ENCODE measurements around the gene PTGES2. TPM values are rescaled to one million over a fixed set of nuclear protein-coding genes. Genes with fewer than 3 reads are reported as not detected.
A peak's percentile ranks its signal among the peaks of the same experiment; 100 is the strongest.

The PTGES2 gene
- total and polyA plus RNA-seq, 9 of the 15 experiments (the other 6 are each of a cell fraction or from before 2014, with no cell fraction given) = 2.4 to 196 (median 90.1) TPM

- Histone ChIP-seq H3K9me1 (ENCODE audit: control insufficient read depth, insufficient read depth, low read length) (no peaks in the 10 kb centered on the region), H3K4me1 (replicated peaks in 1 of 2; ENCODE audit: control insufficient read depth in 2 of 2, insufficient read depth in 2 of 2, low read length in 2 of 2) (peaks cover 25 to 47% of the 10 kb centered on the region in 2 experiments), H2AFZ (ENCODE audit: low read depth, low read length) (peak overlapping the region; percentile 51; the same call in 1 of the 2 replicates), H3K79me2 (ENCODE audit: control insufficient read depth, insufficient read depth, low read length) (no peaks in the 10 kb centered on the region), H3K4me2 (ENCODE audit: insufficient read depth, low read length) (no peak overlapping the region), H3K4me3 (no peak overlapping the region), H3K27ac (ENCODE audit: extremely low read depth, low read depth, low read length) (no peak overlapping the region), H3K9me3 (replicated peaks; ENCODE audit: control insufficient read depth, insufficient read depth, low read depth, low read length) (no peaks in the 10 kb centered on the region), H4K20me1 (replicated peaks; ENCODE audit: control insufficient read depth, insufficient read depth, low read length) (no peaks in the 10 kb centered on the region), H3K9ac (ENCODE audit: insufficient read depth in 1 of 2, low read depth in 2 of 2, low read length in 2 of 2) (no peak overlapping the region), H3K27me3 (ENCODE audit: control insufficient read depth in 2 of 2, insufficient read depth in 2 of 2, low read length in 2 of 2) (no peaks in the 10 kb centered on the region), H3K36me3 (ENCODE audit: control insufficient read depth, insufficient read depth, low read length) (no peaks in the 10 kb centered on the region)
- ATAC-seq (no peak), DNase-seq (ENCODE audit: extremely low read depth in 1 of 4, low spot score in 3 of 4) (no peak), FAIRE-seq (no peak)
- 87% methylated on average over 3 of the region's 3 CpGs for WGBS (ENCODE audit: insufficient coverage, low coverage, missing lambda C conversion rate)
- POLR2A ChIA-PET = interaction anchor here (0.6 to 1.3 kb wide), 3 partner anchors 15 to 111 kb away, joined by 3 read pairs; no protein-coding TSS in a partner anchor
- no TSS peak for BruUV-seq (replicated peaks)
- CTCF ChIA-PET (ENCODE audit: low intra/inter-chr PET ratio) = no interaction called here
- intact Hi-C loops (cut with micrococcal nuclease) (no loop called here), in situ Hi-C loops (cut with MboI) (no loop called here)
- TF ChIP-seq ZFX (CRISPR knock-in tag; IDR thresholded peaks at IDR 0.05) (no peak), ZNF143 (CRISPR knock-in tag; IDR thresholded peaks at IDR 0.05) (no peak), VEZF1 (CRISPR knock-in tag; IDR thresholded peaks at IDR 0.05) (no peak), ZNF717 (CRISPR knock-in tag; IDR thresholded peaks at IDR 0.05) (no peak), TFAM (CRISPR knock-in tag; conservative IDR thresholded peaks at IDR 0.05) (no peak), TAL1 (IDR thresholded peaks at IDR 0.05) (no peak), FOXA3 (CRISPR knock-in tag; conservative IDR thresholded peaks at IDR 0.05 in 1 of 2, IDR thresholded peaks at IDR 0.05 in 1 of 2) (no peak), MXD1 (CRISPR knock-in tag; IDR thresholded peaks at IDR 0.05; ENCODE audit: borderline replicate concordance, poor library complexity, severe bottlenecking) (no peak), CEBPG (CRISPR knock-in tag; IDR thresholded peaks at IDR 0.05) (no peak), CEBPG (tag; conservative IDR thresholded peaks at IDR 0.05 in 1 of 2, IDR thresholded peaks at IDR 0.05 in 1 of 2) (no peak), CAMTA2 (CRISPR knock-in tag; conservative IDR thresholded peaks at IDR 0.05) (no peak), HNRNPK (IDR thresholded peaks at IDR 0.05; ENCODE audit: low read depth, low read length, poor library complexity, severe bottlenecking) (no peak), ZFPM2 (CRISPR knock-in tag; IDR thresholded peaks at IDR 0.05) (no peak), ZNF239 (CRISPR knock-in tag; IDR thresholded peaks at IDR 0.05) (no peak), SMAD2 (IDR thresholded peaks at IDR 0.05; ENCODE audit: low read depth, low read length) (no peak), E4F1 (CRISPR knock-in tag; IDR thresholded peaks at IDR 0.05; ENCODE audit: borderline replicate concordance) (no peak), CREB5 (CRISPR knock-in tag; IDR thresholded peaks at IDR 0.05) (no peak)
These were observed 14.1 kb upstream of the PTGES2 start for GRCh38 chr9:128141604-128142003.
